Lower leg skin (tissue), 4 donors: ENCODE data around the gene ADAMTSL1. TPM values are rescaled to one million over a fixed set of nuclear protein-coding genes. Genes with fewer than 3 reads are reported as not detected.

Source experiments
- DNase-seq, 2 donors: peaks; one replicate each; pipeline ENCODE4 v3.0.0-alpha.2; 2019; ENCODE audit warnings: low spot score in 2 of 2
- H3K4me3 ChIP-seq: fragments of 200-600 bp; sonication (generic); 2 replicates; pipeline ENCODE4 v1.5.1; 2017; ENCODE audit warnings: mild to moderate bottlenecking, low read depth; ENCODE audit not compliant: poor library complexity, severe bottlenecking
- CTCF ChIP-seq, 3 donors: fragments of 450-650 bp; IDR thresholded peaks; one replicate each; pipeline ENCODE4 v1.5.1; 2016; ENCODE audit warnings: antibody characterized with exemption in 3 of 3, mild to moderate bottlenecking in 3 of 3, moderate library complexity in 2 of 3
- POLR2A ChIP-seq, 2 donors: fragments of 450-650 bp; IDR thresholded peaks; one replicate each; pipeline ENCODE4 v1.6.1; 2016 to 2017; ENCODE audit warnings: antibody characterized with exemption in 2 of 2, mild to moderate bottlenecking in 1 of 2, moderate library complexity in 1 of 2
- WGBS, 2 donors: methylation state at CpG; one replicate each; pipeline ENCODE4 v1.1.5; 2018; 5-methylcytosine and 5-hydroxymethylcytosine counted together
- intact Hi-C: fragments of 100-400 bp; cut with DNase I; formaldehyde crosslinking; loops from one replicate; pipeline ENCODE4 v1.15.0; 2023; ENCODE audit warnings: low total_unique reads
- total RNA-seq, 4 donors: library from RNA; depleted of rRNA; stranded (reverse); fragments of >200 nt; gene quantifications; one replicate each; pipeline ENCODE4 v1.1.0, GENCODE V29; 2016

The ADAMTSL1 gene
- total RNA-seq, 4 donors from 2014 or later = 1.2 to 3.6 (median 1.9) TPM

DNA sequence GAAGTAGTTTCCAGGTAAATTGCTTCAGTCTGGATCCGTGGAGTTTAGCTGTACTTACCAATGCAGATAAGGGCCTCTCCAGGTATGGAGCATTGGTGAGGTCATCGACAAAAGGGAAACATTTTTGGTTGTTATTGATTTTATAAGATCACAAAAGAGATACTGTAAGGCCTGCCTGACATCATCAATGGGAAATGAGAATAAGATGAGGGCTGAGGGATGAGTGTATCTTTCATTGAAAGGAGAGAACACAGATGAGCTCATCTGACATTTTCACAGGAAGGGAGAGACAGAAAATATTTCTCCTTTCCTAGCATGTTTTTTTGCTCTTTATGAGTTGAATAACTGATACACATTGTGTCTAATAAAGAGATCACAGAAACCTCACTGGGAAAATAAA lies 325.5 kb downstream of the ADAMTSL1 start:
- no peak for TF ChIP-seq POLR2A (IDR thresholded peaks at IDR 0.05)
- TF ChIP-seq CTCF (IDR thresholded peaks at IDR 0.05) = no peak
- intact Hi-C loops = no loop called here
- WGBS, 2 donors = 75 to 82% methylated on average over 2 of the region's 2 CpGs
- H3K4me3 ChIP-seq = no peak overlapping the region
- no peak for DNase-seq

GRCh38 chr9:18800579-18800978 lies 326.6 kb downstream of the ADAMTSL1 start:
- 91 to 95% methylated on average over 4 of the region's 4 CpGs for WGBS, 2 donors
- intact Hi-C loops = no loop called here
- TF ChIP-seq CTCF (IDR thresholded peaks at IDR 0.05) = no peak
- no peak for TF ChIP-seq POLR2A (IDR thresholded peaks at IDR 0.05)
- no peak overlapping the region for H3K4me3 ChIP-seq
- DNase-seq = no peak

- H3K4me3 ChIP-seq = no peak overlapping the region
- intact Hi-C loops = no loop called here
- DNase-seq = no peak
- 91 to 92% methylated on average over 5 of the region's 5 CpGs for WGBS, 2 donors
- TF ChIP-seq POLR2A (IDR thresholded peaks at IDR 0.05) (no peak), CTCF (IDR thresholded peaks at IDR 0.05) (no peak)
Observed at GRCh38 chr9:18805386-18805785, 331.4 kb downstream of the ADAMTSL1 start.

- intact Hi-C loops = no loop called here
- WGBS, 2 donors = 74 to 76% methylated on average over 6 of the region's 6 CpGs
- DNase-seq = no peak
- no peak overlapping the region for H3K4me3 ChIP-seq
- TF ChIP-seq POLR2A (IDR thresholded peaks at IDR 0.05) (no peak), CTCF (IDR thresholded peaks at IDR 0.05) (no peak)
Observed at GRCh38 chr9:18806232-18807080, 332.5 kb downstream of the ADAMTSL1 start.

DNA sequence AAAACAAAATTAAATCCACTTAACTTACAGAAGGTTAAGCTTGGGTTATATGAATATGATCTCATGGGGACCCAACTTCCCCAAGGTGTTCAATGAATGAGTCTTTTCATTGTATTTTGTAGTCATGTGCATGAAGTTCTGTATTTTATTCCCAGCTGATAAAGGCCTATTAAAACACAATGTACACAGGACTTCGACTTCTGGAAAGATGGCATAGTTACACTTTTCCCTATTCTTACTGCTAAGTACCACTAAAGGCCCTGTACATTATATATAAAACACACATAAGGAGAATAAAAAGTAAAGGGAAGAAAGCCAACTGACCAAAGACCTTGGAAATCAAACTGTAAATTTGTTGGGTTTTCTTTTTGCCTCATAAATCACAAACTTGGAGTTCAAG lies 336.6 kb downstream of the ADAMTSL1 start:
- DNase-seq = no peak
- TF ChIP-seq POLR2A (IDR thresholded peaks at IDR 0.05) (no peak), CTCF (IDR thresholded peaks at IDR 0.05) (no peak)
- WGBS, 2 donors = 95 to 96% methylated on average over 1 of the region's 1 CpG
- intact Hi-C loops = no loop called here
- no peak overlapping the region for H3K4me3 ChIP-seq

GRCh38 chr9:18811171-18811570 lies 337.2 kb downstream of the ADAMTSL1 start:
- TF ChIP-seq CTCF (IDR thresholded peaks at IDR 0.05) (no peak), POLR2A (IDR thresholded peaks at IDR 0.05) (no peak)
- intact Hi-C loops = no loop called here
- no peak for DNase-seq
- no peak overlapping the region for H3K4me3 ChIP-seq
- 68 to 93% methylated on average over 2 of the region's 2 CpGs for WGBS, 2 donors
